ENCODE measurements around the gene LNP1. TPM values are rescaled to one million over a fixed set of nuclear protein-coding genes. Genes with fewer than 3 reads are reported as not detected.

Gene LNP1
- total and polyA plus RNA-seq, 2 donors (not counting 1 experiment from before 2014, with no cell fraction given) = 3.1 to 3.5 TPM

- H2AFZ ChIP-seq (ENCODE audit: low read length) = no peak overlapping the region
- no peaks in the 10 kb centered on the region for H3K36me3 ChIP-seq (ENCODE audit: control insufficient read depth, insufficient read depth, low read length)
- no peaks in the 10 kb centered on the region for H3K4me1 ChIP-seq (ENCODE audit: control insufficient read depth, extremely low read depth, insufficient read depth, low read length)
- H3K79me2 ChIP-seq (ENCODE audit: control insufficient read depth, insufficient read depth, low read length) = no peaks in the 10 kb centered on the region
- H3K9me3 ChIP-seq (ENCODE audit: control insufficient read depth, insufficient read depth, low read depth, low read length) = no peaks in the 10 kb centered on the region
- H3K9ac ChIP-seq (ENCODE audit: insufficient read depth, low read length) = no peak overlapping the region
- no peak for DNase-seq (ENCODE audit: low read depth in 2 of 2)
- no peak overlapping the region for H3K4me2 ChIP-seq (ENCODE audit: extremely low read depth, insufficient read depth, low read length)
- H3K4me3 ChIP-seq (replicated peaks in 1 of 4; ENCODE audit: control extremely low read depth in 1 of 4, insufficient read depth in 1 of 4, low read depth in 3 of 4, low read length in 4 of 4) = no peak overlapping the region
- no peak overlapping the region for H3K27ac ChIP-seq (ENCODE audit: insufficient read depth, low read length)
- H4K20me1 ChIP-seq (ENCODE audit: control insufficient read depth, extremely low read depth, insufficient read depth, low read length) = no peaks in the 10 kb centered on the region
- no peaks in the 10 kb centered on the region for H3K27me3 ChIP-seq (ENCODE audit: control insufficient read depth, insufficient read depth, low read length)
- TF ChIP-seq, protein P1, sequence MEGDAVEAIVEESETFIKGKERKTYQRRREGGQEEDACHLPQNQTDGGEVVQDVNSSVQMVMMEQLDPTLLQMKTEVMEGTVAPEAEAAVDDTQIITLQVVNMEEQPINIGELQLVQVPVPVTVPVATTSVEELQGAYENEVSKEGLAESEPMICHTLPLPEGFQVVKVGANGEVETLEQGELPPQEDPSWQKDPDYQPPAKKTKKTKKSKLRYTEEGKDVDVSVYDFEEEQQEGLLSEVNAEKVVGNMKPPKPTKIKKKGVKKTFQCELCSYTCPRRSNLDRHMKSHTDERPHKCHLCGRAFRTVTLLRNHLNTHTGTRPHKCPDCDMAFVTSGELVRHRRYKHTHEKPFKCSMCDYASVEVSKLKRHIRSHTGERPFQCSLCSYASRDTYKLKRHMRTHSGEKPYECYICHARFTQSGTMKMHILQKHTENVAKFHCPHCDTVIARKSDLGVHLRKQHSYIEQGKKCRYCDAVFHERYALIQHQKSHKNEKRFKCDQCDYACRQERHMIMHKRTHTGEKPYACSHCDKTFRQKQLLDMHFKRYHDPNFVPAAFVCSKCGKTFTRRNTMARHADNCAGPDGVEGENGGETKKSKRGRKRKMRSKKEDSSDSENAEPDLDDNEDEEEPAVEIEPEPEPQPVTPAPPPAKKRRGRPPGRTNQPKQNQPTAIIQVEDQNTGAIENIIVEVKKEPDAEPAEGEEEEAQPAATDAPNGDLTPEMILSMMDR (conservative IDR thresholded peaks at IDR 0.05 in 1 of 2, IDR thresholded peaks at IDR 0.05 in 1 of 2; ENCODE audit: low read depth in 1 of 2, low read length in 2 of 2) = no peak
Measured at GRCh38 chr3:100424261-100424660, 22.9 kb downstream of the LNP1 start.

DNA sequence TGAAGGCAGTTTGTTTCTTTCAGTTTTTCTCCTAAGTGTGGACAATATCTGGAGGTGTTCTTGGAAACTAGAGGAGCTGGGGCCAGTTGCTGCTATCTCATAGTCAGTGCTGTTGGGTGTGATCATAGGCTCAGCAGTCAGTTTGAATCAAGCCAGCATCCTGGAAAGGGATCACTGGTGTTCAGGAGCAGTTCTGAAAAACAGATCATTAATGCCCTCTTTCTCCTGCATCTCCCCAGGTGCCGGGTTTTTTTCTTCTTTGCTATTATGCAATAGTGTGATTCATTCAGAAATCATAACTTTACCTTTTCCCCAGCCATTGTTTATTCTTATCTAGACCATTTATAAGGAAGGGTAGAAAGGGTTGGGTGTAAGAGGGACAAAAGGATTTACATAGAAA lies 24.0 kb downstream of the LNP1 start:
- Histone ChIP-seq H3K27ac (ENCODE audit: insufficient read depth, low read length) (no peak overlapping the region), H3K4me3 (replicated peaks in 1 of 4; ENCODE audit: control extremely low read depth in 1 of 4, insufficient read depth in 1 of 4, low read depth in 3 of 4, low read length in 4 of 4) (no peak overlapping the region), H3K9ac (ENCODE audit: insufficient read depth, low read length) (no peak overlapping the region), H3K79me2 (ENCODE audit: control insufficient read depth, insufficient read depth, low read length) (no peaks in the 10 kb centered on the region), H3K27me3 (ENCODE audit: control insufficient read depth, insufficient read depth, low read length) (no peaks in the 10 kb centered on the region), H3K36me3 (ENCODE audit: control insufficient read depth, insufficient read depth, low read length) (no peaks in the 10 kb centered on the region), H3K4me2 (ENCODE audit: extremely low read depth, insufficient read depth, low read length) (no peak overlapping the region), H3K4me1 (ENCODE audit: control insufficient read depth, extremely low read depth, insufficient read depth, low read length) (no peaks in the 10 kb centered on the region), H4K20me1 (ENCODE audit: control insufficient read depth, extremely low read depth, insufficient read depth, low read length) (no peaks in the 10 kb centered on the region), H2AFZ (ENCODE audit: low read length) (no peak overlapping the region), H3K9me3 (ENCODE audit: control insufficient read depth, insufficient read depth, low read depth, low read length) (no peaks in the 10 kb centered on the region)
- DNase-seq (ENCODE audit: low read depth in 2 of 2) = no peak
- no peak for TF ChIP-seq EZH2 (IDR thresholded peaks at IDR 0.05; ENCODE audit: low read length, missing control alignments)
- TF ChIP-seq, protein P1 (conservative IDR thresholded peaks at IDR 0.05 in 1 of 2, IDR thresholded peaks at IDR 0.05 in 1 of 2; ENCODE audit: low read depth in 1 of 2, low read length in 2 of 2) = no peak

DNA sequence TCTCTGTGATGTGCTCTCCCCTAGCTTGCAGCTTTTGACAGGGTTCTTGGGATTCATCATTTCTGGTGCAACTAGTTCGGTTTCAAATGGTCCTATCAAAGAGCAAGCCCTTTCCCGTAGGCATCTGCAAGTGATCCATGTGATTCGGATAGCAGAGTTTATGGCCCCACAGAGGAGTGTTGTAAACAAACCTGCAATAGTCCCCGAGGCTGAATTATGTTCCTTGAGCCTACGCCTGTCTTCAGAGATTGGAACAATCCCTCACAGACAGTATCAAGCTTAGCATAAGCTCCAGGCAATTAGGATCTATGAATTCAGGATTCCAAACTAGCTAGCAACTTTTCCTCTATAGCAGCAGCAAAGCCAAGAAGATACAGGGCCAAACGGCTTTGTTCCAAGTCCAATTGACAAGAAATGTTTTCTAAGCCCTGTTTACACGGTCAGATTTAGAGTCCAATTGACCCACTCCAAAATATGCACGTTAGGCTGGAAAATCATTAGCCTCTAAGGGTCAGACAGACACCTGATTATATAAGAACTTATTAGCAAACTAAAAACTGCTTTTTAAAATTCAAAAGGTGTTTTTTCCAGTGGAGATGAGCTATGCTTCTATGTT lies 24.8 kb downstream of the LNP1 start:
- no peak overlapping the region for H3K27ac ChIP-seq (ENCODE audit: insufficient read depth, low read length)
- H3K9ac ChIP-seq (ENCODE audit: insufficient read depth, low read length) = no peak overlapping the region
- no peaks in the 10 kb centered on the region for H3K9me3 ChIP-seq (ENCODE audit: control insufficient read depth, insufficient read depth, low read depth, low read length)
- H3K4me1 ChIP-seq (ENCODE audit: control insufficient read depth, extremely low read depth, insufficient read depth, low read length) = no peaks in the 10 kb centered on the region
- no peaks in the 10 kb centered on the region for H3K36me3 ChIP-seq (ENCODE audit: control insufficient read depth, insufficient read depth, low read length)
- H3K27me3 ChIP-seq (ENCODE audit: control insufficient read depth, insufficient read depth, low read length) = no peaks in the 10 kb centered on the region
- no peak overlapping the region for H3K4me2 ChIP-seq (ENCODE audit: extremely low read depth, insufficient read depth, low read length)
- H3K79me2 ChIP-seq (ENCODE audit: control insufficient read depth, insufficient read depth, low read length) = no peaks in the 10 kb centered on the region
- no peak overlapping the region for H3K4me3 ChIP-seq (replicated peaks in 1 of 4; ENCODE audit: control extremely low read depth in 1 of 4, insufficient read depth in 1 of 4, low read depth in 3 of 4, low read length in 4 of 4)
- H2AFZ ChIP-seq (ENCODE audit: low read length) = no peak overlapping the region
- no peaks in the 10 kb centered on the region for H4K20me1 ChIP-seq (ENCODE audit: control insufficient read depth, extremely low read depth, insufficient read depth, low read length)
- no peak for TF ChIP-seq EZH2 (IDR thresholded peaks at IDR 0.05; ENCODE audit: low read length, missing control alignments)
- TF ChIP-seq, protein P1 (conservative IDR thresholded peaks at IDR 0.05 in 1 of 2, IDR thresholded peaks at IDR 0.05 in 1 of 2; ENCODE audit: low read depth in 1 of 2, low read length in 2 of 2) = no peak
- no peak for DNase-seq (ENCODE audit: low read depth in 2 of 2)

Data from fibroblast of lung (primary cell).